HepG2 (cell line): Measurements from ENCODE around the gene RABEPK. TPM values are rescaled to one million over a fixed set of nuclear protein-coding genes. Genes with fewer than 3 reads are reported as not detected.
A peak's percentile ranks its signal among the peaks of the same experiment; 100 is the strongest.
"Not testable (repeated sequence)": the region's sequence is repeated elsewhere in the genome, so short reads cannot be mapped to it uniquely, and the experiment has no call there.

Experiments used
- ATAC-seq: fragments of 200-7000 bp; cut with Tn5 transposase; 3 replicates; pipeline ENCODE4 v1.9.1; 2020; ENCODE audit warnings: mild to moderate bottlenecking, moderate library complexity
- BruUV-seq: library from RNA; stranded (reverse); fragments of 400-500 nt; replicated peaks from 2 replicates; lab custom pipeline; 2021; lab: Mats Ljungman, UMichigan
- CTCF ChIA-PET: fragments of 300-600 bp; formaldehyde crosslinking; extraction: SDS; loops from one replicate; lab custom pipeline; 2021; ENCODE audit warnings: low total read pairs, inconsistent platforms, low intra/inter-chr PET ratio; lab: Yijun Ruan, JAX
- POLR2A ChIA-PET: fragments of 350-600 bp; sonication (Branson Sonifier 250); formaldehyde crosslinking; loops from one replicate; lab custom pipeline; 2020; ENCODE audit warnings: antibody characterized with exemption, inconsistent platforms; lab: Yijun Ruan, JAX
- DNase-seq: peaks from one replicate; pipeline ENCODE4 v3.0.0-alpha.2; 2015; ENCODE audit warnings: low spot score
- FAIRE-seq: peaks from 3 replicates; lab custom pipeline; 2011; peaks lifted over from hg19 to GRCh38; lab: Jason Lieb, UNC
- H2AFZ ChIP-seq: one replicate; pipeline ENCODE4 v1.6.1; 2011; ENCODE audit warnings: low read length, inconsistent platforms
- H3K27ac ChIP-seq: fragments of 300-600 bp; 3 replicates; pipeline ENCODE4 v1.8.0; 2011; ENCODE audit warnings: mixed run types, mild to moderate bottlenecking, mixed read lengths, low read length, inconsistent platforms; ENCODE audit not compliant: insufficient read depth; ENCODE audit errors: extremely low read length
- H3K27me3 ChIP-seq, 2 experiments: fragments of 200-600 bp in 1 of 2; 2 replicates in 1 of 2; 3 replicates in 1 of 2; pipeline versions ENCODE4 v1.6.0 to v1.8.0; 2011; ENCODE audit warnings: low read length in 2 of 2, mild to moderate bottlenecking in 2 of 2, moderate library complexity in 2 of 2, inconsistent platforms in 1 of 2; ENCODE audit not compliant: insufficient read depth in 2 of 2, control insufficient read depth in 1 of 2
- H3K36me3 ChIP-seq, 2 experiments: fragments of 200-600 bp in 1 of 2; replicated peaks in 1 of 2; 2 replicates in 1 of 2; 3 replicates in 1 of 2; pipeline versions ENCODE4 v1.5.1 to v1.8.0; 2011; ENCODE audit warnings: low read length in 2 of 2, inconsistent platforms in 1 of 2; ENCODE audit not compliant: insufficient read depth in 2 of 2, control insufficient read depth in 1 of 2
- H3K4me1 ChIP-seq: 2 replicates; pipeline ENCODE4 v1.5.1; 2012; ENCODE audit warnings: low read length, inconsistent platforms; ENCODE audit not compliant: insufficient read depth
- H3K4me2 ChIP-seq: 2 replicates; pipeline ENCODE4 v1.6.0; 2011; ENCODE audit warnings: low read depth, low read length, inconsistent platforms
- H3K4me3 ChIP-seq, 3 experiments: fragments of 200-600 bp in 1 of 3; sonication (generic), shearing (Covaris generic) in 1 of 3; replicated peaks in 1 of 3; 2 replicates each; pipeline ENCODE4 v1.5.1; 2011 to 2016; ENCODE audit warnings: low read length in 3 of 3, inconsistent platforms in 2 of 3, low read depth in 2 of 3, mild to moderate bottlenecking in 2 of 3, control low read depth in 1 of 3, mixed read lengths in 1 of 3; ENCODE audit not compliant: insufficient read depth in 1 of 3
- H3K79me2 ChIP-seq: one replicate; pipeline ENCODE4 v1.6.1; 2011; ENCODE audit warnings: low read length, inconsistent platforms; ENCODE audit not compliant: insufficient read depth
- H3K9ac ChIP-seq: 2 replicates; pipeline ENCODE4 v1.6.0; 2011; ENCODE audit warnings: mild to moderate bottlenecking, low read depth, low read length, inconsistent platforms; ENCODE audit not compliant: insufficient read depth
- H3K9me3 ChIP-seq: 2 replicates; pipeline ENCODE4 v1.5.1; 2012; ENCODE audit warnings: mild to moderate bottlenecking, low read length
- H4K20me1 ChIP-seq: 2 replicates; pipeline ENCODE4 v1.6.0; 2011; ENCODE audit warnings: inconsistent platforms, mild to moderate bottlenecking, low read length, moderate library complexity; ENCODE audit not compliant: insufficient read depth
- CEBPB ChIP-seq: IDR thresholded peaks from 2 replicates; pipeline ENCODE4 v1.6.1; 2011; ENCODE audit warnings: low read depth, low read length, improper control_type of control experiment, borderline replicate concordance
- KDM5B ChIP-seq: sonication (generic); formaldehyde crosslinking; IDR thresholded peaks from 2 replicates; pipeline ENCODE4 v1.4.0; 2020; ENCODE audit warnings: missing genetic modification reagents, mild to moderate bottlenecking, borderline replicate concordance
- WGBS: methylation state at CpG from one replicate; pipeline ENCODE4 v1.1.6; 2017; ENCODE audit warnings: low lambda C conversion rate; 5-methylcytosine and 5-hydroxymethylcytosine counted together
- in situ Hi-C: cut with HindIII; loops from 2 replicates; pipeline ENCODE4 v1.10.0; 2017; ENCODE audit warnings: low pct_unique_long_range_greater_than_20kb; ENCODE audit not compliant: extremely low pct_ligation_motif_present
- intact Hi-C: fragments of 100-400 bp; cut with micrococcal nuclease; formaldehyde crosslinking; loops from one replicate; pipeline ENCODE4 v1.10.0; 2022; ENCODE audit not compliant: unreplicated experiment
- polyA plus RNA-seq, 8 experiments: library from polyadenylated mRNA; depleted of rRNA in 3 of 8; stranded (reverse) in 7 of 8; unstranded in 1 of 8; fragments of >200 nt; fragmentation: Illumina TruSeq in 4 of 8; extraction: Trizol in 4 of 8; gene quantifications; 2 replicates each; pipeline versions ENCODE4 v1.2.1 to v1.2.3, GENCODE V29; 2011 to 2016; ENCODE audit warnings: low read depth in 4 of 8, missing spikeins in 1 of 8, mixed read lengths in 1 of 8; ENCODE audit not compliant: insufficient read depth in 1 of 8
- total RNA-seq, 5 experiments: library from RNA; depleted of rRNA; stranded (reverse); fragments of >200 nt; fragmentation: Illumina TruSeq; extraction: Trizol; gene quantifications; 2 replicates each; pipeline ENCODE4 v1.2.3, GENCODE V29; 2016; ENCODE audit warnings: low read depth in 1 of 5
- TF ChIP-seq, protein P1 (sequence below): sonication (generic); formaldehyde crosslinking; IDR thresholded peaks from 2 replicates; pipeline ENCODE4 v1.5.0; 2020; ENCODE audit warnings: missing genetic modification reagents

The RABEPK gene
- total and polyA plus RNA-seq, 2 of the 13 experiments (the other 11 are each of a cell fraction or from before 2014, with no cell fraction given), result 75.5 to 90.0 TPM

DNA sequence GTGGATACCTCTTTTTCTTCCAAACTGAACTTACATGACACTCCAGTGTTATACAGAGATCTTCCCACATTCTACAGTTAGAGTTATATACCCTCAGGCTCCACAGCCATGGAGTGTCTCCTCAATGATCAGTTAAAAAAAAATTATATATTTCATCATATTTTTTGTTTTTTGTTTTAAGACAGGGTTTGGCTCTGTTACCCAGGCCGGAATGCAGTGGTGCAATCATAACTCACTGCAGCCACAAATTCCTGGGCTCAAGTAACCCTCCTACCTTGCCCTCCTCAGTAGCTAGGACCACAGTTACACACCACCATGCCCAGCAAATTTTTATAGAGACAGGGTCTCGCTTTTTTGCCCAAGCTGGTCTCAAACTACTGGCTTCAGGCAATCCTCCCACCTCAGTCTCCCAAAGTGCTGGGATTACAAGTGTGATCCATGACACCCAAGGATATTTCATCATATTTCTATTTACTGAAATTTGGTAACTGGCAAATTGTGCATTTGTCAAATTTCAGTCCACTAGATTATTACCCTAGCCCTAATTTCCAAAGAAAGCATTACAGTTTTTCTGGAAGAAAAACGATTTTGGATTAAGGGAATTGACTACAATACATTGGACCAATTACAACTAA, 38.9 kb upstream of the RABEPK start:
- POLR2A ChIA-PET, result no interaction called here
- 67% methylated on average over 3 of the region's 3 CpGs for WGBS

DNA sequence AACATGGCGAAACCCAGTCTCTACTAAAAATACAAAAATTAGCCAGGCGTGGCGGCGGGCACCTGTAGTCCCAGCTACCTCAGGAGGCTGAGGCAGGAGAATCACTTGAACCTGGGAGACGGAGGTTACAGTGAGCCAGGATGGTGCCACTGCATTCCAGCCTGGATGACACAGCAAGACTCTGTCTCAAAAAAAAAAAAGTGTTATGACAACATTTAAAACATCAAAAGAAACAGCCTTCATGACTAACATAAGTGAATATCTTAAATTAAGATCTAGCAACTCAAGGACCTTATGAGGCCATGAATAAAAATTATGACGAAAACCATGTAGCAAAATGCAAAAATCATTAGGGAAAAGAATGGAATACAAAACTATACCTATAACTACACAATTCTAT, 37.5 kb upstream of the RABEPK start:
- H2AFZ ChIP-seq, CTCF ChIA-PET, FAIRE-seq, H3K36me3 ChIP-seq, H3K27ac ChIP-seq, H3K4me2 ChIP-seq, POLR2A ChIA-PET, H3K9me3 ChIP-seq, H4K20me1 ChIP-seq, H3K4me3 ChIP-seq, intact Hi-C loops, in situ Hi-C loops, ATAC-seq, DNase-seq, H3K27me3 ChIP-seq, BruUV-seq, H3K9ac ChIP-seq, H3K4me1 ChIP-seq, H3K79me2 ChIP-seq: not testable (repeated sequence)
- 97% methylated on average over 6 of the region's 6 CpGs for WGBS

More for the DNA sequence above, 38.9 kb upstream of the RABEPK start:
- no peak for ATAC-seq
- Histone ChIP-seq H3K9me3 (no peaks in the 10 kb centered on the region), H2AFZ (no peak overlapping the region), H3K27me3 (no peaks in the 10 kb centered on the region), H3K79me2 (no peaks in the 10 kb centered on the region), H3K27ac (no peak overlapping the region), H3K4me3 (no peak overlapping the region), H3K9ac (no peak overlapping the region), H3K36me3 (0 out of 5 replicates have a peak, but pooled peaks cover 0 to 10% of the 10 kb centered on the region in 2 experiments), H3K4me1 (peaks cover 8% of the 10 kb centered on the region; the same call in 1 of the 2 replicates), H4K20me1 (no peaks in the 10 kb centered on the region; the same call in 1 of the 2 replicates), H3K4me2 (no peak overlapping the region)
- intact Hi-C loops, result no loop called here
- FAIRE-seq, result no peak
- TF ChIP-seq, protein P1, sequence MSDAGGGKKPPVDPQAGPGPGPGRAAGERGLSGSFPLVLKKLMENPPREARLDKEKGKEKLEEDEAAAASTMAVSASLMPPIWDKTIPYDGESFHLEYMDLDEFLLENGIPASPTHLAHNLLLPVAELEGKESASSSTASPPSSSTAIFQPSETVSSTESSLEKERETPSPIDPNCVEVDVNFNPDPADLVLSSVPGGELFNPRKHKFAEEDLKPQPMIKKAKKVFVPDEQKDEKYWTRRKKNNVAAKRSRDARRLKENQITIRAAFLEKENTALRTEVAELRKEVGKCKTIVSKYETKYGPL, result no peak
- TF ChIP-seq CEBPB (0 out of 2 replicates have a peak, but pooled peaks have one; percentile 2), KDM5B (no peak)
- CTCF ChIA-PET, result no interaction called here
- in situ Hi-C loops, result no loop called here
- no TSS peak for BruUV-seq
- no peak for DNase-seq
